K562 (cell line): Measurements from ENCODE around the gene LMBR1L. TPM values are rescaled to one million over a fixed set of nuclear protein-coding genes. Genes with fewer than 3 reads are reported as not detected.
A peak's percentile ranks its signal among the peaks of the same experiment; 100 is the strongest.

ENCODE experiments used
- ARID1B ChIP-seq: fragments of 450-650 bp; IDR thresholded peaks from 2 replicates; pipeline ENCODE4 v1.6.1; 2016; ENCODE audit warnings: antibody characterized with exemption, mild to moderate bottlenecking, inconsistent platforms
- CREM ChIP-seq: IDR thresholded peaks from 2 replicates; pipeline ENCODE4 v1.6.1; 2014; ENCODE audit warnings: antibody characterized with exemption, low read depth
- CTBP1 ChIP-seq: fragments of 450-650 bp; IDR thresholded peaks from 2 replicates; pipeline ENCODE4 v1.6.1; 2016; ENCODE audit warnings: borderline replicate concordance
- EGR1 ChIP-seq: fragments of 450-650 bp; conservative IDR thresholded peaks from 2 replicates; pipeline ENCODE4 v1.6.1; 2017; ENCODE audit warnings: mild to moderate bottlenecking
- FOXK1 ChIP-seq: sonication (generic); formaldehyde crosslinking; IDR thresholded peaks from 2 replicates; pipeline ENCODE4 v1.8.0; 2022; ENCODE audit warnings: missing genetic modification reagents, mild to moderate bottlenecking, borderline replicate concordance
- MTA3 ChIP-seq: fragments of 450-650 bp; formaldehyde crosslinking; IDR thresholded peaks from 2 replicates; pipeline ENCODE4 v1.6.1; 2017; ENCODE audit warnings: mild to moderate bottlenecking, borderline replicate concordance
- NUFIP1 ChIP-seq: fragments of 450-650 bp; IDR thresholded peaks from 2 replicates; pipeline ENCODE4 v1.6.1; 2018; ENCODE audit not compliant: partially characterized antibody
- PHTF2 ChIP-seq: fragments of 250-450 bp; sonication (Bioruptor Pico); IDR thresholded peaks from 2 replicates; pipeline ENCODE4 v1.5.0; 2021; ENCODE audit warnings: mild to moderate bottlenecking
- PRPF4 ChIP-seq: fragments of 200-400 bp; formaldehyde crosslinking; IDR thresholded peaks from one replicate; pipeline ENCODE4 v1.6.1; 2017; ENCODE audit warnings: low read length, low read depth, mild to moderate bottlenecking; ENCODE audit not compliant: insufficient read depth, poor library complexity, severe bottlenecking
- PTRF ChIP-seq: fragments of 450-650 bp; IDR thresholded peaks from 2 replicates; pipeline ENCODE4 v1.6.1; 2016; ENCODE audit warnings: mild to moderate bottlenecking, missing genetic modification characterization, missing compliant biosample characterization
- ZFP30 ChIP-seq: fragments of 250-450 bp; sonication (Bioruptor Pico); IDR thresholded peaks from 2 replicates; pipeline ENCODE4 v1.8.0; 2022; ENCODE audit warnings: moderate library complexity, mild to moderate bottlenecking, inconsistent platforms, borderline replicate concordance
- ZKSCAN1 ChIP-seq: fragments of 150-350 bp; IDR thresholded peaks from 2 replicates; pipeline ENCODE4 v1.6.1; 2016; ENCODE audit warnings: low read depth, low read length
- ZKSCAN3 ChIP-seq: fragments of 250-450 bp; sonication (Bioruptor Pico); IDR thresholded peaks from 2 replicates; pipeline ENCODE4 v1.4.0; 2020
- ZNF766 ChIP-seq: fragments of 200-800 bp; sonication (Bioruptor generic); conservative IDR thresholded peaks from 2 replicates; pipeline ENCODE4 v1.6.1; 2016; ENCODE audit warnings: missing genetic modification characterization, missing compliant biosample characterization
- polyA plus RNA-seq, 8 experiments: library from polyadenylated mRNA; depleted of rRNA in 4 of 8; stranded (reverse) in 5 of 8; unstranded in 3 of 8; fragments of >200 nt; fragmentation: Nextera tagmentation in 2 of 8; fragmentation: Illumina TruSeq in 1 of 8; extraction: Ambion mirVana in 2 of 8; extraction: Trizol in 1 of 8; gene quantifications; 2 replicates each; pipeline versions ENCODE4 v1.2.1 to v1.2.3, GENCODE V29; 2011 to 2014; ENCODE audit warnings: inconsistent platforms in 1 of 8, missing spikeins in 1 of 8
- total RNA-seq, 7 experiments: library from RNA; depleted of rRNA in 6 of 7; stranded (reverse); fragments of >200 nt in 6 of 7; fragmentation: Illumina TruSeq in 2 of 7; extraction: Trizol in 2 of 7; gene quantifications; 2 replicates each; pipeline versions ENCODE4 v1.2.1 to v1.2.3, GENCODE V29; 2011 to 2021; ENCODE audit warnings: low replicate concordance in 1 of 7
- TF ChIP-seq, protein P1 (sequence below): fragments of 250-450 bp; sonication (Bioruptor Pico); IDR thresholded peaks from 2 replicates; pipeline ENCODE4 v1.5.0; 2020; ENCODE audit warnings: mild to moderate bottlenecking, borderline replicate concordance
- TF ChIP-seq, protein P2 (sequence below): fragments of 450-650 bp; IDR thresholded peaks from one replicate; pipeline ENCODE4 v1.6.1; 2018; ENCODE audit warnings: mild to moderate bottlenecking, moderate library complexity; ENCODE audit not compliant: partially characterized antibody
- TF ChIP-seq, protein P3 (sequence below): fragments of 450-650 bp; IDR thresholded peaks from 2 replicates; pipeline ENCODE4 v1.6.1; 2016; ENCODE audit warnings: mild to moderate bottlenecking
- TF ChIP-seq, protein P4 (sequence below): IDR thresholded peaks from 2 replicates; pipeline ENCODE4 v1.6.1; 2014; ENCODE audit warnings: antibody characterized with exemption
- TF ChIP-seq, protein P5 (sequence below): sonication (generic); formaldehyde crosslinking; IDR thresholded peaks from 2 replicates; pipeline ENCODE4 v1.8.0; 2022; ENCODE audit warnings: missing genetic modification reagents, mild to moderate bottlenecking, moderate library complexity, borderline replicate concordance

LMBR1L gene
- total and polyA plus RNA-seq, 9 of the 15 experiments (the other 6 are each of a cell fraction or from before 2014, with no cell fraction given) = 2.5 to 57.0 (median 31.1) TPM

DNA sequence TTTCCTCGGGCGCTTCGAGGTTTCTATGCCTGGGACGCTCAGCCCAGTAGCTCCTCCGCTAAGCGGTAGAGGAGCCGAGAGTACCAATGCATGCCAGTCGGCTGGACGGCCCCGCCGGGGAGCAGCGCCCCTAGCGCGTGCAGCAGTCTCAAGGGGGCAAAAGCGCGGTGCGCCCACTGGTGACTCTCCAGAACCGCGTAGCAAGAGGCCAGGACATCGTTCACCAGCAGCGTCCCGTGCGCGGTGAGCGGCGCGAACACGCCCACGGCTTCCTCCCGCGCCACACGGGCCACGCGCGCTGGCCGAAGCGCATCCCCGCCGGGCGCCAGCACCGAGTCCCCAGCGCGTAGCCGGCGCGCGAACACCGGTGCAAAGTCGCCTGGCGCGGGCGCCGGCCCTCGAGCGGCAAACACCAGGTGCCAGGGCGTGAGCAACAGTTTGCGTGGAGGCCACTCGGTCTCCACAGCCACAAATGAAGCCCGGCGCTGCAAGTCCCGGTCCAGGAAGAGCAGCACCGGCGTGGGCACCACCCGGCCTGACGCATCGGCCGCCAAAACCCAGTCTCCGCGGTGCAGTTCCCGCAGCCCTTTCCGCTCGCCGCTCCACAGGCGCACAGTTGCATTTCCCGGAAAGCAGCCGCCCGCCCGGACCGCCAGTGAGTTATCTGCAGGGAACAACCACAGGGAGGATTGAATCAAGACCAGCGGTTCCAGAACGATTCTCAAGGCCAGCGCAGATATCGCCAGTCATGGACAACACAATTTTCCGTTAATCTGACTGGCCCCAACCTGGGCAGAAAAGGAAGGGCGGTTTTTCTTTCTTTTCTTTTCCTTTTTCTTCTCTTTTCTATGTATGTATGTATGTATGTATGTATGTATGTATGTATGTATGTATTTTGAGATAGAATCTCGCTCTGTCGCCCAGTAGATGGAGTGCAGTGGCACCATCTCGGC lies 20.6 kb downstream of the LMBR1L start (continued):
- TF ChIP-seq, protein P1, sequence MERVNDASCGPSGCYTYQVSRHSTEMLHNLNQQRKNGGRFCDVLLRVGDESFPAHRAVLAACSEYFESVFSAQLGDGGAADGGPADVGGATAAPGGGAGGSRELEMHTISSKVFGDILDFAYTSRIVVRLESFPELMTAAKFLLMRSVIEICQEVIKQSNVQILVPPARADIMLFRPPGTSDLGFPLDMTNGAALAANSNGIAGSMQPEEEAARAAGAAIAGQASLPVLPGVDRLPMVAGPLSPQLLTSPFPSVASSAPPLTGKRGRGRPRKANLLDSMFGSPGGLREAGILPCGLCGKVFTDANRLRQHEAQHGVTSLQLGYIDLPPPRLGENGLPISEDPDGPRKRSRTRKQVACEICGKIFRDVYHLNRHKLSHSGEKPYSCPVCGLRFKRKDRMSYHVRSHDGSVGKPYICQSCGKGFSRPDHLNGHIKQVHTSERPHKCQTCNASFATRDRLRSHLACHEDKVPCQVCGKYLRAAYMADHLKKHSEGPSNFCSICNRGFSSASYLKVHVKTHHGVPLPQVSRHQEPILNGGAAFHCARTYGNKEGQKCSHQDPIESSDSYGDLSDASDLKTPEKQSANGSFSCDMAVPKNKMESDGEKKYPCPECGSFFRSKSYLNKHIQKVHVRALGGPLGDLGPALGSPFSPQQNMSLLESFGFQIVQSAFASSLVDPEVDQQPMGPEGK (CRISPR knock-in tag) = no peak
- TF ChIP-seq, protein P2, sequence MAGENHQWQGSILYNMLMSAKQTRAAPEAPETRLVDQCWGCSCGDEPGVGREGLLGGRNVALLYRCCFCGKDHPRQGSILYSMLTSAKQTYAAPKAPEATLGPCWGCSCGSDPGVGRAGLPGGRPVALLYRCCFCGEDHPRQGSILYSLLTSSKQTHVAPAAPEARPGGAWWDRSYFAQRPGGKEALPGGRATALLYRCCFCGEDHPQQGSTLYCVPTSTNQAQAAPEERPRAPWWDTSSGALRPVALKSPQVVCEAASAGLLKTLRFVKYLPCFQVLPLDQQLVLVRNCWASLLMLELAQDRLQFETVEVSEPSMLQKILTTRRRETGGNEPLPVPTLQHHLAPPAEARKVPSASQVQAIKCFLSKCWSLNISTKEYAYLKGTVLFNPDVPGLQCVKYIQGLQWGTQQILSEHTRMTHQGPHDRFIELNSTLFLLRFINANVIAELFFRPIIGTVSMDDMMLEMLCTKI = no peak
- TF ChIP-seq PTRF (tag) (no peak), MTA3 (0 out of 2 replicates have a peak, but pooled peaks have one; percentile 83), FOXK1 (CRISPR knock-in tag) (no peak), PHTF2 (no peak), ZFP30 (CRISPR knock-in tag) (no peak), CREM (0 out of 2 replicates have a peak, but pooled peaks have one; percentile 8), PRPF4 (no peak), EGR1 (peak; percentile 47), NUFIP1 (no peak), ZKSCAN1 (peak; percentile 29; the same call in 1 of the 2 replicates), ZNF766 (CRISPR knock-in tag) (no peak), CTBP1 (peak; percentile 91), ARID1B (peak; percentile 93), ZKSCAN3 (no peak)
- TF ChIP-seq, protein P3, sequence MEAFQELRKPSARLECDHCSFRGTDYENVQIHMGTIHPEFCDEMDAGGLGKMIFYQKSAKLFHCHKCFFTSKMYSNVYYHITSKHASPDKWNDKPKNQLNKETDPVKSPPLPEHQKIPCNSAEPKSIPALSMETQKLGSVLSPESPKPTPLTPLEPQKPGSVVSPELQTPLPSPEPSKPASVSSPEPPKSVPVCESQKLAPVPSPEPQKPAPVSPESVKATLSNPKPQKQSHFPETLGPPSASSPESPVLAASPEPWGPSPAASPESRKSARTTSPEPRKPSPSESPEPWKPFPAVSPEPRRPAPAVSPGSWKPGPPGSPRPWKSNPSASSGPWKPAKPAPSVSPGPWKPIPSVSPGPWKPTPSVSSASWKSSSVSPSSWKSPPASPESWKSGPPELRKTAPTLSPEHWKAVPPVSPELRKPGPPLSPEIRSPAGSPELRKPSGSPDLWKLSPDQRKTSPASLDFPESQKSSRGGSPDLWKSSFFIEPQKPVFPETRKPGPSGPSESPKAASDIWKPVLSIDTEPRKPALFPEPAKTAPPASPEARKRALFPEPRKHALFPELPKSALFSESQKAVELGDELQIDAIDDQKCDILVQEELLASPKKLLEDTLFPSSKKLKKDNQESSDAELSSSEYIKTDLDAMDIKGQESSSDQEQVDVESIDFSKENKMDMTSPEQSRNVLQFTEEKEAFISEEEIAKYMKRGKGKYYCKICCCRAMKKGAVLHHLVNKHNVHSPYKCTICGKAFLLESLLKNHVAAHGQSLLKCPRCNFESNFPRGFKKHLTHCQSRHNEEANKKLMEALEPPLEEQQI = no peak
- TF ChIP-seq, protein P4, sequence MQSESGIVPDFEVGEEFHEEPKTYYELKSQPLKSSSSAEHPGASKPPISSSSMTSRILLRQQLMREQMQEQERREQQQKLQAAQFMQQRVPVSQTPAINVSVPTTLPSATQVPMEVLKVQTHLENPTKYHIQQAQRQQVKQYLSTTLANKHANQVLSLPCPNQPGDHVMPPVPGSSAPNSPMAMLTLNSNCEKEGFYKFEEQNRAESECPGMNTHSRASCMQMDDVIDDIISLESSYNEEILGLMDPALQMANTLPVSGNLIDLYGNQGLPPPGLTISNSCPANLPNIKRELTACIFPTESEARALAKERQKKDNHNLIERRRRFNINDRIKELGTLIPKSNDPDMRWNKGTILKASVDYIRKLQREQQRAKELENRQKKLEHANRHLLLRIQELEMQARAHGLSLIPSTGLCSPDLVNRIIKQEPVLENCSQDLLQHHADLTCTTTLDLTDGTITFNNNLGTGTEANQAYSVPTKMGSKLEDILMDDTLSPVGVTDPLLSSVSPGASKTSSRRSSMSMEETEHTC = no peak; the same call in 1 of the 2 replicates
- TF ChIP-seq, protein P5, sequence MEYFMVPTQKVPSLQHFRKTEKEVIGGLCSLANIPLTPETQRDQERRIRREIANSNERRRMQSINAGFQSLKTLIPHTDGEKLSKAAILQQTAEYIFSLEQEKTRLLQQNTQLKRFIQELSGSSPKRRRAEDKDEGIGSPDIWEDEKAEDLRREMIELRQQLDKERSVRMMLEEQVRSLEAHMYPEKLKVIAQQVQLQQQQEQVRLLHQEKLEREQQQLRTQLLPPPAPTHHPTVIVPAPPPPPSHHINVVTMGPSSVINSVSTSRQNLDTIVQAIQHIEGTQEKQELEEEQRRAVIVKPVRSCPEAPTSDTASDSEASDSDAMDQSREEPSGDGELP (CRISPR knock-in tag) = peak; percentile 63; the same call in 1 of the 2 replicates
